LoVo (cell line): ENCODE measurements around the gene USF2.

Experiments used
- DNase-seq: peaks from one replicate; pipeline ENCODE4 v3.0.0-alpha.2; 2016; ENCODE audit warnings: low spot score

Gene USF2

GRCh38 chr19:35301961-35302360, 33.2 kb downstream of the USF2 start:
- no peak for DNase-seq

- DNase-seq = no peak
Observed at GRCh38 chr19:35302446-35302845, 33.7 kb downstream of the USF2 start.

GRCh38 chr19:35303357-35303915, 34.7 kb downstream of the USF2 start:
- DNase-seq = no peak

DNA sequence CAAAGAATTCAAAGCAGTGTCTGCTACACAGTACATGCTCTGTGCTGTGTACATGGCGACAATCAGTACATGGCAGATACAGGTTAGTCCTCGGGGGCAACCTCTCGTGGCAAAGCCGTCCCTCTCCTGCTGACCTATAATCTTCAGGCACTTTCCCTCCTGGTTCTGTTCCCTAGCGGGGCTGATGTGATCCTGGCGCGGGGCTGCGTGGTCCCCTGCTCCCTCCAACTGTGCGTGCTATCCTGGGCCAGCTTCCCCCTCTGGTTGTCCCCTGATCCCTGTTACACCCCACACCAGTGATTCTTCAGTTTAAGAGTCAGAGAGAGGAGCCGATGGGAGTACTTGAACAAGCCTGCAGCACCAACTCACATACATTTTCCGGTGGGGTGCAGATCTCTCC, 35.3 kb downstream of the USF2 start:
- DNase-seq = no peak

DNA sequence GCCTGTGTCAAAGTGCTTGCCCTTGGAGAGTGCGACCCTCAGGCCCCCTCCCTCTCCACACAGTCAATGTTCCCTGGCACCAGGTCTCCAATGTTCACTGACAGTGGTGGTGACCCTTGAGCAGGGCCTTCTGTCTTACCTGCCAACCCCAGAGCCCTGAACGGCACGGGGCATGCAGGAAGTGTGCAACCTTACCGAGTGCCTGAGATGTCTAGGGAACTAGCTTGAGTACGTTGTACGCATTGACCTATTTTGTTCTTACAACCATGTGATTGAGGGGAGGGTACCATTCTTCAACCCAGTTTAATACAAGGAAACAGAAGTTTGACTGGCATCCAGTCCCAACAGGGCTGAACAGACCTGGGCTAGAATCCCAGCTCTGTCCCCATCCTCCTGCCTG, 36.4 kb downstream of the USF2 start:
- DNase-seq = no peak

- no peak for DNase-seq
Observed at GRCh38 chr19:35306473-35307246, 37.9 kb downstream of the USF2 start.

GRCh38 chr19:35307931-35308330, 39.2 kb downstream of the USF2 start:
- no peak for DNase-seq

GRCh38 chr19:35308910-35309309, 40.1 kb downstream of the USF2 start:
- no peak for DNase-seq

DNA sequence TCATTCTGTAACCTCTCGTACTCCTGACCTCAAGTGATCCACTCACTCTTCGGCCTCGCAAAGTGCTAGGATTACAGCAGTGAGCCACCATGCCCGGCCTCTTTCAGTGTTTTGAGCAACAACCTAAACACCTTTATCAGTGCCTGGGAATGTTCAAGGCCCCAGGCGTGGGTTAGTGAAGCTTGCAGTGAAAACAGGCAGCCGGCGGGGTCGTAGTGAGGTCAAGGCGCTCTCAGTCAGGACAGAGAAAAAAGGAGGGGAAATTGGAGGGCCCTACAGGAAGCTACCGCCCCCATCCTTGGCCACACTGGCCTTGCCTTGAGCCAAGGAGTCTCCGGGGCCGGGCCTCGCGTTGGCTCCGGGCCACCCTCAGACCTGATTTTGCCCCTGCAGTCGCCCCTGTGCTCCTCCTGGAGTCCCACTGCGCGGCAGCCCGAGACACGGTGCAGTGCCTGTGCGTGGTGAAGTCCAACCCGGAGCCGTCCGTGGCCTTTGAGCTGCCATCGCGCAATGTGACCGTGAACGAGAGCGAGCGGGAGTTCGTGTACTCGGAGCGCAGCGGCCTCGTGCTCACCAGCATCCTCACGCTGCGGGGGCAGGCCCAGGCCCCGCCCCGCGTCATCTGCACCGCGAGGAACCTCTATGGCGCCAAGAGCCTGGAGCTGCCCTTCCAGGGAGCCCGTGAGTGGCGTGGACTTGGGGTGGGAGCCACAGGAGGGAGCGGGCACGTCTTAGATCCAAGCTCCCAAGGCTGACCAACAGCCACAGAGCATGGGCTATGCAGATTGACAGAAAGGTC, 40.9 kb downstream of the USF2 start:
- no peak for DNase-seq

DNA sequence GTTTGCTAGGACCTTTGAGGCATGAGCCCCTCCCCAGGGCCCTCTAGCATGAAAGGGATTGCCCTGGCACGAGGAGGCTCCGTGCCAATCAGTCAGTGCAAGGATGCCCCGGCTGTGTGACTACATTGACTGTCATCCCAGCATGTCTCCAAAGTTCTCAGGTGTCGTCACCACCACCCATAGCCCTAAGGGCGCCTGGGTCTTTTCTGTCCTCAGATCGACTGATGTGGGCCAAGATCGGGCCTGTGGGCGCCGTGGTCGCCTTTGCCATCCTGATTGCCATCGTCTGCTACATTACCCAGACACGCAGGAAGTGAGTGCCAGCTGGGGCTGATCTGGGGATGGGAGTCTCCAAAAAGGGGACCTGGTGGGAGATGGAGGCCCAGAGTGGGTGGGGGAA, 41.6 kb downstream of the USF2 start:
- DNase-seq = no peak

DNA sequence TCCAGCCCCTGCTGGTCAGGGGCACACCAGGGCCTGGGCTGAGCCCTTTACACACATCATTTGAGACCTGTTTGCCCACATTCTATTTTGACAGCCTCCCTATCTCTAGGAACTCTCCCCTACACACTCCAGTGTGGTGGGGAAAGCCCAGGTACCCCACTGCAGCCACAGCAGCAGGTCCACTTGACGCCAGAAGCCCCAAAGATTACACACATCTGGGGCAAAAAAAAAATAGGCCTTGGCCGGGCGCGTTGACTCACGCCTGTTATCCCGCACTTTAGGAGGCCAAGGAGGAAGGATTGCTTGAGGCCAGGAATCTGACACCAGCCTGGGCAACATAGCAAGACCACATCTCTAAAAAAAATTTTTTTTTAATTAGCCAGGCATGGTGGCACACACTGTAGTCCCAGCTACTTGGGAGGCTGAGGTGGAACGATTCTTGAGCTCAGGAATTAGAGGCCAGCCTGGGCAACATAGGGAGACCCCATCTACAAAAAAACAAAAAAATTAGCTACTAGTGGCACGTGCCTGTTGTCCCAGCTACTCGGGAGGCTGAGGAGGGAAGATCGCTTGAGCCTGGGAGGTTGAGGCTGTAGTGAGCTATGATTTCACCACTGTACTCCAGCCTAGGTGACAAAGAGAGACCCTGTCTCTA, 42.2 kb downstream of the USF2 start:
- no peak for DNase-seq

GRCh38 chr19:35311901-35312665, 43.3 kb downstream of the USF2 start:
- DNase-seq = no peak

GRCh38 chr19:35313587-35313986, 44.8 kb downstream of the USF2 start:
- DNase-seq = peak; percentile 32

DNA sequence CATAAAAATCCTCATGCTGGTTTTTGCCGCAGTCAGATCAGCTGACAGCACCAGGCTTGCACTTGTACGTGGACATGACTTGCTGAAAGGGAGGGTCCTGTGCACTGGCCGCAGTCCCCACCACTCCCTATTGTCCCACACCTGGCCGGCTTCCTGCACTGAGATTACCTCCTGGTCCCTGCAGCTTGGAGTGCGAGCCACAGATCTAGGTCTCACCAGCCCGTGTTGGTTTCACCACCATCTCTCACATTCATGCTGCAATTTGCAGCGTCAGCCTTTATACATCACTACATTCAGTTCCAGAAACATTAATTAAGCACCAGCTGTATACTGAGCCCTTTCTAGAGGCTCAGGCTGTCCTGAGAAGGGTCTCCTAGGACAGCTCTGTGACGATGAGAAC, 45.3 kb downstream of the USF2 start:
- no peak for DNase-seq

DNA sequence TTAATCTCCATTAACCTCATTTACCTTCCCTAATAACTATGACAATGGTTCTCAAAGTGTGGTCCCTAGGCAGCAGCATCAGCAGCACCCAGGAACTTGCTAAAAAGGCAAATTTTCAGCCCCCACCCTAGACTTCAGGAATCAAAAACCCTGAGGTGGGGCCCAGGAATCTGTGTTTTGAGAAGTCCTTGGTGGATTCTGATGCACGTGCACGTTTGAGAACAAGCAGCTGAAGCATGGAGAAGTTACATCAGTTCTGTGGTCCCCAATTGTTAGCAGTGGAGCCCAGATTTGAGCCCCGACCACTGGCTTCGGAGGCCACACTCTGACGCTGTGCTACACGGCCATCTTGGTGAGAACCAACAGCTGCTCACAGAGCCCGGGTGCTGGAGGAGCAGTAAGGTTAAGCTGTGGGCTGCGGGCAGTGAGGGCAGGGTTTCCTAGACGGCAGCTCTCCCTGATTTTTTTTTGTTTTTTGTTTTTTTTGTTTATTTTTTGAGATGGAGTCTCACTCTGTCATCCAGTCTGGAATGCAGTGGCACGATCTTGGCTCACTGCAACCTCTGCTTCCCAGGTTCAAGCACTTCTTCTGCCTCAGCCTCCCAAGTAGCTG, 46.2 kb downstream of the USF2 start:
- DNase-seq = no peak

- no peak for DNase-seq
Observed at GRCh38 chr19:35315883-35316282, 47.1 kb downstream of the USF2 start.

DNA sequence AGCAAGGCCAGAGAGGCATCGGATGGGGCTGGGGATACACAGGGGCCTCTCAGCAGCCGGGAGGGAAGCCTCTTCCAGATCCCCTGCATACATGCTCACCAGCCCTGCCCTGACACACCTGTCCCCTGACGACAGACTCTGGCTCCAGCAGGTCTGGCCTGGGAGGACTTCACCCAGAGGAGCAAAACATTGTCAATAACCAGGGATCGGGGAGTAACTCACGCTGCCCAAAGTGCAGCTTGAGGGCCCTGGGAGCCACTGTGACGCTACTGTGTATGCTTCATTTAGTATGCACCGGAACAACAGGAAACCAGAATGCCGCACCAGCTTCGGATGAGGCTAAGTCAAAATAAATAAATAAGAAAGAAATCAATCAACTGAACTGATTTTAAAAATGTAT, 47.8 kb downstream of the USF2 start:
- no peak for DNase-seq

DNA sequence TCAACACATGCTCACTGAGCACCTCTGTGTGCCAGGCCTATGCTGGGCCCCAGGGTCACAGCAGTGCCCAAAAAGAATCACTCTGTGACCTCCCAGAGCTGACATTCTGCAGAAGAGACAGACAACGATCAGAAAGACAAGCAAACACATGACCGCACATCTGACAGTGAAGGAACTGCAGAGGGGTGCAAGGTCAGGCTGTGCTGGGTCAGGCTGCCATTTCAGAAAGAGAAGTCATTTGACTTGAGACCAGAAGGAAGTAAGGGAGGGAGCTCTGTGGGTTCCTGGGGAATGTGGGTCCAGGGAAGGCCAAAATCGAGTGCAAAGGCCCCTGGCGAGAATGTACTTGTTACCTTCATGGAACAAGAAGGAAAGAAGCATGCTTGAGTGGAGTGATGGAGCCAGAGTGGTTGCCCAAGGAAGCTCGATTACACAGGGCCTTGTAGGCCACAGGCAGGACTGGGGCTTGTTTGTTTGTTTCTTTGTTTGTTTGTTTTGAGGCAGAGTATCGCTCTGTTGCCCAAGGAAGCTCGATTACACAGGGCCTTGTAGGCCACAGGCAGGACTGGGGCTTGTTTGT, 48.8 kb downstream of the USF2 start:
- DNase-seq = no peak

DNA sequence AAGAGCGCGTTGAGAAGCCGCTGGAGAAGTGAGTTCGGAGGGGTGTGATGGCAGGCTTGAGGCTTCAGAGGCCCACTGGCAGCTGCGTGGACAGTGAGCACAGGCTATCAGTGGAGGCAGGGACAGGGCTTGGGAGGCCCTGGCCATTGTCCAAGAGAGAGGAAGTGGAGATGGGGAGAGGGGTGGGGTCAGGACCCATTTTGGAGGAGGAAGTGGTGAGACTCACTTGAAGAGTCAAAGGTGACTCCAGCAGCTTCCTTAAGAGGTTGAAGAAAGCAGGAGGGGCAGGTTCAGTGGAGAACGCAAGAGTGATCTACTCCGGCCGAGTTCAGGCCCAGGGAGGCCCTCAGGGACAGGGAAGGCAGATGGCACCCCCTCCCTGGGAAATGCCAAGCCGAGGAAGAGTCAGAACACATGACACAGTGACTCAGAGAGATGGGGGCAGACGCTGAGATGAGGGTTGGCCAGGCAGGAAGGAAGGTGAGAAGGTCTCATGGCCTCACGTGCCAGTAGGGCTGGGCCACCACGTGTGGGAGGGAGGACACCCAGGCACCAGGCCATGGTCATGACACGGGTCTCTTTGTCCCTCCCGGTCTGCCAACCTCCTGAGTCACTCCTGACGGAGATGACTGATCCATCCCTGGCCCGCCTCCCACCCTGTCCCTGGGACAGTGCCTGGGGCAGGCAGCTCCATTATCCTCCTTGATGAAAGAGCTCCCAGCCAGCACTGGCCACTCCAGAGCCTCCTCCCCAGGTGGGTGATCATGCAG, 50.1 kb downstream of the USF2 start:
- peak; percentile 81 for DNase-seq

- no peak for DNase-seq
Observed at GRCh38 chr19:35320065-35320713, 51.4 kb downstream of the USF2 start.
